Measurements from ENCODE around the gene HOXA10.

GRCh38 chr7:27164367-27165088 is 9.6 kb downstream of the HOXA10 start:
- TF ChIP-seq CTCF (IDR thresholded peaks at IDR 0.05; ENCODE audit: low read depth, low read length, missing input control) (no peak), ZBTB33 (IDR thresholded peaks at IDR 0.05) (no peak)
